Loucy (cell line): ENCODE data around the gene HSPA4L.

Experiments
- H2AFZ ChIP-seq: fragments of 200-600 bp; sonication (generic); 2 replicates; pipeline ENCODE4 v1.6.0; 2016; ENCODE audit warnings: antibody characterized with exemption, mild to moderate bottlenecking, low read length, moderate library complexity
- H3F3A ChIP-seq: fragments of 200-600 bp; 2 replicates; pipeline ENCODE4 v1.6.0; 2016; ENCODE audit warnings: antibody characterized with exemption, low read depth, mild to moderate bottlenecking
- H3K27me3 ChIP-seq: fragments of 200-600 bp; sonication (generic); 2 replicates; pipeline ENCODE4 v1.6.1; 2014; ENCODE audit warnings: low read length, mild to moderate bottlenecking; ENCODE audit not compliant: insufficient read depth, poor library complexity, severe bottlenecking
- H3K36me3 ChIP-seq: fragments of 200-600 bp; sonication (generic); 2 replicates; pipeline ENCODE4 v1.6.1; 2016; ENCODE audit warnings: low read length; ENCODE audit not compliant: insufficient read depth
- H3K4me1 ChIP-seq: fragments of 200-600 bp; sonication (generic); 2 replicates; pipeline ENCODE4 v1.5.1; 2014; ENCODE audit warnings: low read length, mild to moderate bottlenecking; ENCODE audit not compliant: insufficient read depth, poor library complexity, severe bottlenecking
- H3K4me2 ChIP-seq: fragments of 200-600 bp; sonication (generic); 2 replicates; pipeline ENCODE4 v1.6.0; 2014; ENCODE audit warnings: antibody characterized with exemption, low read length, low read depth, mild to moderate bottlenecking; ENCODE audit not compliant: poor library complexity, severe bottlenecking
- H3K4me3 ChIP-seq: fragments of 200-600 bp; sonication (generic); 2 replicates; pipeline ENCODE4 v1.5.1; 2014; ENCODE audit warnings: low read length, mild to moderate bottlenecking, mixed read lengths; ENCODE audit not compliant: poor library complexity, severe bottlenecking
- H3K79me2 ChIP-seq: fragments of 200-600 bp; sonication (generic); 2 replicates; pipeline ENCODE4 v1.6.1; 2014; ENCODE audit warnings: low read length; ENCODE audit not compliant: insufficient read depth
- H3K9ac ChIP-seq: fragments of 200-600 bp; sonication (generic); 2 replicates; pipeline ENCODE4 v1.6.0; 2014; ENCODE audit warnings: mild to moderate bottlenecking, low read depth, low read length, moderate library complexity; ENCODE audit not compliant: poor library complexity, severe bottlenecking
- H3K9me2 ChIP-seq: fragments of 200-600 bp; sonication (generic); replicated peaks from 2 replicates; pipeline ENCODE4 v1.6.1; 2016; ENCODE audit warnings: low read depth, low read length, mixed read lengths
- H3K9me3 ChIP-seq: fragments of 200-600 bp; sonication (generic); 2 replicates; pipeline ENCODE4 v1.6.1; 2014; ENCODE audit warnings: mild to moderate bottlenecking, antibody characterized with exemption, low read length, low read depth; ENCODE audit not compliant: insufficient read depth
- H4K20me1 ChIP-seq: fragments of 200-600 bp; sonication (generic); 2 replicates; pipeline ENCODE4 v1.6.0; 2014; ENCODE audit warnings: antibody characterized with exemption, low read length, mild to moderate bottlenecking; ENCODE audit not compliant: insufficient read depth, poor library complexity, severe bottlenecking
- EZH2phosphoT487 ChIP-seq: fragments of 200-600 bp; IDR thresholded peaks from 2 replicates; pipeline ENCODE4 v1.6.1; 2018; ENCODE audit warnings: antibody characterized with exemption, mild to moderate bottlenecking, moderate library complexity, borderline replicate concordance
- TF ChIP-seq, protein P1 (sequence below): fragments of 200-600 bp; sonication (generic); conservative IDR thresholded peaks from 2 replicates; pipeline ENCODE4 v1.5.1; 2014; ENCODE audit warnings: mild to moderate bottlenecking, antibody characterized with exemption, low read length

Gene HSPA4L

DNA sequence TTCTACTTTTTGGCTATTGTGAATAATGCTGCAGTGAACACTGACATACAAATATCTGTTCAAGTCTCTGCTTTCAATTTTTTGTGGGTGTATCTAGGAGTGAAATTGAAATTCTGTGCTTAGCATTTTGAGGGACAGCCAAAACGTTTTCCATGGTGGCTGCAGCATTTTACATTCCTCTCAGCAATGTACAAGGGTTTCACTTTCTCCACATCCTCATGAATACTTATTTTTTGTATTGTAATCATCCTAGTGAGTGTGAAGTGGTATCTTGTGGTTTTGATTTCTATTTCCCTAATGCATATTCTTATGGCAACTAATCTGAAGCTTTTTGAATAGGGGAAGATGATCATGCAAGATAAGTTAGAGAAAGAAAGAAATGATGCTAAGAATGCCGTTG lies 40.3 kb downstream of the HSPA4L start:
- Histone ChIP-seq H3K4me1 (no peaks in the 10 kb centered on the region), H3K9me2 (no peaks in the 10 kb centered on the region), H3K9me3 (no peaks in the 10 kb centered on the region), H3K36me3 (no peaks in the 10 kb centered on the region), H3K4me3 (no peak overlapping the region), H3K9ac (no peak overlapping the region), H3K79me2 (no peaks in the 10 kb centered on the region), H3F3A (no peaks in the 10 kb centered on the region), H2AFZ (no peak overlapping the region), H3K27me3 (no peaks in the 10 kb centered on the region), H3K4me2 (no peak overlapping the region), H4K20me1 (no peaks in the 10 kb centered on the region)
- TF ChIP-seq, protein P1, sequence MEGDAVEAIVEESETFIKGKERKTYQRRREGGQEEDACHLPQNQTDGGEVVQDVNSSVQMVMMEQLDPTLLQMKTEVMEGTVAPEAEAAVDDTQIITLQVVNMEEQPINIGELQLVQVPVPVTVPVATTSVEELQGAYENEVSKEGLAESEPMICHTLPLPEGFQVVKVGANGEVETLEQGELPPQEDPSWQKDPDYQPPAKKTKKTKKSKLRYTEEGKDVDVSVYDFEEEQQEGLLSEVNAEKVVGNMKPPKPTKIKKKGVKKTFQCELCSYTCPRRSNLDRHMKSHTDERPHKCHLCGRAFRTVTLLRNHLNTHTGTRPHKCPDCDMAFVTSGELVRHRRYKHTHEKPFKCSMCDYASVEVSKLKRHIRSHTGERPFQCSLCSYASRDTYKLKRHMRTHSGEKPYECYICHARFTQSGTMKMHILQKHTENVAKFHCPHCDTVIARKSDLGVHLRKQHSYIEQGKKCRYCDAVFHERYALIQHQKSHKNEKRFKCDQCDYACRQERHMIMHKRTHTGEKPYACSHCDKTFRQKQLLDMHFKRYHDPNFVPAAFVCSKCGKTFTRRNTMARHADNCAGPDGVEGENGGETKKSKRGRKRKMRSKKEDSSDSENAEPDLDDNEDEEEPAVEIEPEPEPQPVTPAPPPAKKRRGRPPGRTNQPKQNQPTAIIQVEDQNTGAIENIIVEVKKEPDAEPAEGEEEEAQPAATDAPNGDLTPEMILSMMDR, result no peak
- no peak for TF ChIP-seq EZH2phosphoT487

DNA sequence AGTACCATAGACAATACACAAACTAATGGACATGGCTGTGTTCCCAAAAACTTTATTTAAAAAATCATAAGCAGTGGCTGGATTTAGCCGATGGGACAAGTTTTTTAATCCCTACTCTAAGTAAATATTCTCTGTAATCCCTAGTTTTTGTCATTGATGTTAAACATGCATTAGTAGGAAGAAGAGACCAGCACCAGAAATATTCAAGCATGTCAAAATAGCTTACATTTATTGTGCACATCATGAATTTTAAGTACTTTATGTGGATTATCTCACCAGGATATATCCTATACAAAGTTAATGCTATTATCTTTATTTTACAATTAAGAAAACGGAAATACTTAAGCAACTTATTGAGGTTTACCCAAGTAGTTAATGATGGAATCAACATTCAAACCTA lies 46.0 kb downstream of the HSPA4L start:
- no peak overlapping the region for H3K4me2 ChIP-seq
- H3K4me3 ChIP-seq, result no peak overlapping the region
- H4K20me1 ChIP-seq, result no peaks in the 10 kb centered on the region
- H3K9me3 ChIP-seq, result no peaks in the 10 kb centered on the region
- no peaks in the 10 kb centered on the region for H3K27me3 ChIP-seq
- H3K79me2 ChIP-seq, result no peaks in the 10 kb centered on the region
- no peak overlapping the region for H2AFZ ChIP-seq
- H3K9ac ChIP-seq, result no peak overlapping the region
- no peaks in the 10 kb centered on the region for H3K4me1 ChIP-seq
- H3K9me2 ChIP-seq, result no peaks in the 10 kb centered on the region
- no peaks in the 10 kb centered on the region for H3F3A ChIP-seq
- TF ChIP-seq, protein P1, result no peak
- no peak for TF ChIP-seq EZH2phosphoT487
- H3K36me3 ChIP-seq, result no peaks in the 10 kb centered on the region

- Histone ChIP-seq H3K27me3 (no peaks in the 10 kb centered on the region), H3K9me3 (no peaks in the 10 kb centered on the region), H3K4me2 (no peak overlapping the region), H3K9ac (no peak overlapping the region), H4K20me1 (no peaks in the 10 kb centered on the region), H3K9me2 (no peaks in the 10 kb centered on the region), H3K4me3 (no peak overlapping the region), H3K36me3 (no peaks in the 10 kb centered on the region), H2AFZ (no peak overlapping the region), H3K4me1 (no peaks in the 10 kb centered on the region), H3K79me2 (no peaks in the 10 kb centered on the region), H3F3A (no peaks in the 10 kb centered on the region)
- no peak for TF ChIP-seq EZH2phosphoT487
- TF ChIP-seq, protein P1, result no peak
Observed at GRCh38 chr4:127829014-127829413, 46.9 kb downstream of the HSPA4L start.
